ENCODE results near the gene CSNK2A1.

CSNK2A1 gene

DNA sequence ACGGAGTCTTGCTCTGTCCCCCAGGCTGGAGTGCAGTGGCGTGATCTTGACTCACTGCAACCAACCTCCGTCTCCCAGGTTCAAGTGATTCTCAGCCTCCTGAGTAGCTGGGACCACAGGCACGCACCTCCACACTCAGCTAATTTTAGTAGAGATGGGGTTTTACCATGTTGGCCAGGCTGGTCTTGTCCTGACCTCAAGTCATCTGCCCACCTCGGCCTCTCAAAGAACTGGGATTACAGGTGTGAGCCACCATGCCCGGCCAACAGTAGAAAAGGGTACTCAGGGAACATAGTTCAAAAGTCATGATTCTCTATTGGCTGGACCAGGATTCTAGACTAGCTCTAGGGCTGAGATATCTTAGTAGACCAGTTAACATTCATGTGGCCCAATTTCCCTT lies 5.6 kb downstream of the CSNK2A1 start:
- Histone ChIP-seq H3K27ac (ENCODE audit: low read depth, low read length) (no peak overlapping the region), H3K9ac (ENCODE audit: low read length in 5 of 5) (no peak overlapping the region), H3K4me3 (ENCODE audit: low read depth in 1 of 5, low read length in 5 of 5) (no peak overlapping the region), H3K36me3 (ENCODE audit: control insufficient read depth in 5 of 5, insufficient read depth in 5 of 5, low read length in 5 of 5) (no peaks in the 10 kb centered on the region), H3K9me3 (ENCODE audit: control insufficient read depth in 5 of 5, low read length in 5 of 5) (no peaks in the 10 kb centered on the region), H3K4me1 (ENCODE audit: control insufficient read depth in 5 of 5, insufficient read depth in 5 of 5, low read length in 5 of 5) (peaks cover 12 to 64% (median 53%) of the 10 kb centered on the region in 5 donors), H3K27me3 (ENCODE audit: control insufficient read depth in 5 of 5, insufficient read depth in 4 of 5, low read length in 5 of 5) (no peaks in the 10 kb centered on the region)

- H3K9me3 ChIP-seq (ENCODE audit: control insufficient read depth in 5 of 5, low read length in 5 of 5), result no peaks in the 10 kb centered on the region
- no peak overlapping the region for H3K27ac ChIP-seq (ENCODE audit: low read depth, low read length)
- no peaks in the 10 kb centered on the region for H3K27me3 ChIP-seq (ENCODE audit: control insufficient read depth in 5 of 5, insufficient read depth in 4 of 5, low read length in 5 of 5)
- H3K36me3 ChIP-seq (ENCODE audit: control insufficient read depth in 5 of 5, insufficient read depth in 5 of 5, low read length in 5 of 5), result no peaks in the 10 kb centered on the region
- H3K4me1 ChIP-seq (ENCODE audit: control insufficient read depth in 5 of 5, insufficient read depth in 5 of 5, low read length in 5 of 5), result peaks cover 9 to 49% (median 38%) of the 10 kb centered on the region in 5 donors
- peak overlapping the region in 1 of 5 donors; percentile 19 for H3K4me3 ChIP-seq (ENCODE audit: low read depth in 1 of 5, low read length in 5 of 5)
- peak overlapping the region in 2 of 5 donors; percentile 28 to 30 for H3K9ac ChIP-seq (ENCODE audit: low read length in 5 of 5)
These were observed 7.1 kb downstream of the CSNK2A1 start for GRCh38 chr20:536426-537010.

- Histone ChIP-seq H3K4me1 (ENCODE audit: control insufficient read depth in 5 of 5, insufficient read depth in 5 of 5, low read length in 5 of 5) (peaks cover 9 to 44% (median 33%) of the 10 kb centered on the region in 5 donors), H3K27ac (ENCODE audit: low read depth, low read length) (no peak overlapping the region)
These were observed 7.6 kb downstream of the CSNK2A1 start for GRCh38 chr20:535958-536357.

GRCh38 chr20:533526-533925 lies 10.1 kb downstream of the CSNK2A1 start:
- H3K4me3 ChIP-seq (ENCODE audit: low read depth in 1 of 5, low read length in 5 of 5), result no peak overlapping the region
- no peaks in the 10 kb centered on the region for H3K27me3 ChIP-seq (ENCODE audit: control insufficient read depth in 5 of 5, insufficient read depth in 4 of 5, low read length in 5 of 5)
- H3K9me3 ChIP-seq (ENCODE audit: control insufficient read depth in 5 of 5, low read length in 5 of 5), result no peaks in the 10 kb centered on the region
- no peak overlapping the region for H3K27ac ChIP-seq (ENCODE audit: low read depth, low read length)
- no peak overlapping the region for H3K9ac ChIP-seq (ENCODE audit: low read length in 5 of 5)
- peaks cover 3 to 26% (median 15%) of the 10 kb centered on the region in 5 donors for H3K4me1 ChIP-seq (ENCODE audit: control insufficient read depth in 5 of 5, insufficient read depth in 5 of 5, low read length in 5 of 5)
- peaks cover 0 to 6% (median 0%) of the 10 kb centered on the region in 5 donors for H3K36me3 ChIP-seq (ENCODE audit: control insufficient read depth in 5 of 5, insufficient read depth in 5 of 5, low read length in 5 of 5)

More at GRCh38 chr20:535958-536357, 7.6 kb downstream of the CSNK2A1 start:
- no peaks in the 10 kb centered on the region for H3K36me3 ChIP-seq (ENCODE audit: control insufficient read depth in 5 of 5, insufficient read depth in 5 of 5, low read length in 5 of 5)
- H3K4me3 ChIP-seq (ENCODE audit: low read depth in 1 of 5, low read length in 5 of 5), result peak overlapping the region in 1 of 5 donors; percentile 19
- no peaks in the 10 kb centered on the region for H3K9me3 ChIP-seq (ENCODE audit: control insufficient read depth in 5 of 5, low read length in 5 of 5)
- H3K27me3 ChIP-seq (ENCODE audit: control insufficient read depth in 5 of 5, insufficient read depth in 4 of 5, low read length in 5 of 5), result no peaks in the 10 kb centered on the region
- peak overlapping the region in 1 of 5 donors; percentile 30 for H3K9ac ChIP-seq (ENCODE audit: low read length in 5 of 5)

DNA sequence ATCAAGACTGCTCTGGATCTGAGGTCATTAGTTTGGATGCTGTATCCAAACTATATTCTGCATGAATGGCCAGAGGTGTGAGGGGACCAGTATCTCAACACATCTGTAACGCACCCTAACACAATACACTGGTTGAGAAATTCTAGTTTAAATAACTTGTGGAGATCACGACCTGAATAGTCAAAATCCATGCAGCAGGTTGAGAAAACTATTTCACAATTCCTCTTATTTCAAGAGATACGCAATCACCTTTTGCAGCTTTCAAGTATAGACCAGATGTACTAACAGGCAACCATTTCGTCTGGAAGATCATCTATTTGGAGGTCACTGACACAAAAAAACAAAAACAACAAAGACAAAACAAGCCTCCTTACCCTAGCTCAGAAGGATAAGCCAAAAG lies 11.1 kb downstream of the CSNK2A1 start:
- H3K27me3 ChIP-seq (ENCODE audit: control insufficient read depth in 5 of 5, insufficient read depth in 4 of 5, low read length in 5 of 5), result no peaks in the 10 kb centered on the region
- H3K36me3 ChIP-seq (ENCODE audit: control insufficient read depth in 5 of 5, insufficient read depth in 5 of 5, low read length in 5 of 5), result peaks cover 0 to 10% (median 1%) of the 10 kb centered on the region in 5 donors
- no peak overlapping the region for H3K27ac ChIP-seq (ENCODE audit: low read depth, low read length)
- peaks cover 3 to 26% (median 15%) of the 10 kb centered on the region in 5 donors for H3K4me1 ChIP-seq (ENCODE audit: control insufficient read depth in 5 of 5, insufficient read depth in 5 of 5, low read length in 5 of 5)
- no peak overlapping the region for H3K9ac ChIP-seq (ENCODE audit: low read length in 5 of 5)
- peaks cover 0 to 3% (median 1%) of the 10 kb centered on the region in 5 donors for H3K9me3 ChIP-seq (ENCODE audit: control insufficient read depth in 5 of 5, low read length in 5 of 5)
- no peak overlapping the region for H3K4me3 ChIP-seq (ENCODE audit: low read depth in 1 of 5, low read length in 5 of 5)

DNA sequence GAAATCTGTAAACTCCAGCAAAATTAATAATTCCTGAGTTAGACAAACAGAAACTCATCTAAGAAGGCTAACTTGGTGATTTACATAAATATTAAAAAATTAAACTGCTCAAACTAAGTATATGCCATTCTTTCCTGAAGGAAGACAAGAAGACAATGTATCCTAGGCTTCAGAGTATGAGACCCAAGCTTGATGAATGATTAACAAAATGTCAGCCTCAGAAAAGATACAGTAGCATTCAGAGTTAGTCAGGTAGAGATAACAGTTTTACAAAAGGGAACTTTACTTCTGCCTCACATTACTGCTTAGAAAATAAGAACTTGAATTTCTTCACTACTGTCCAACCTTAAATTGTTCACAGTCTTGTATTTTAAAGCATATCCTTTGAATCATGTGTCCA lies 12.0 kb downstream of the CSNK2A1 start:
- Histone ChIP-seq H3K36me3 (ENCODE audit: control insufficient read depth in 5 of 5, insufficient read depth in 5 of 5, low read length in 5 of 5) (peaks cover 3 to 17% (median 6%) of the 10 kb centered on the region in 5 donors), H3K27ac (ENCODE audit: low read depth, low read length) (no peak overlapping the region), H3K27me3 (ENCODE audit: control insufficient read depth in 5 of 5, insufficient read depth in 4 of 5, low read length in 5 of 5) (no peaks in the 10 kb centered on the region), H3K9me3 (ENCODE audit: control insufficient read depth in 5 of 5, low read length in 5 of 5) (peaks cover 0 to 12% (median 8%) of the 10 kb centered on the region in 5 donors), H3K9ac (ENCODE audit: low read length in 5 of 5) (no peak overlapping the region), H3K4me1 (ENCODE audit: control insufficient read depth in 5 of 5, insufficient read depth in 5 of 5, low read length in 5 of 5) (peaks cover 3 to 19% (median 12%) of the 10 kb centered on the region in 5 donors), H3K4me3 (ENCODE audit: low read depth in 1 of 5, low read length in 5 of 5) (no peak overlapping the region)

- Histone ChIP-seq H3K27me3 (ENCODE audit: control insufficient read depth in 5 of 5, insufficient read depth in 4 of 5, low read length in 5 of 5) (no peaks in the 10 kb centered on the region), H3K9me3 (ENCODE audit: control insufficient read depth in 5 of 5, low read length in 5 of 5) (peaks cover 0 to 12% (median 8%) of the 10 kb centered on the region in 5 donors), H3K9ac (ENCODE audit: low read length in 5 of 5) (no peak overlapping the region), H3K4me1 (ENCODE audit: control insufficient read depth in 5 of 5, insufficient read depth in 5 of 5, low read length in 5 of 5) (peaks cover 0 to 7% (median 0%) of the 10 kb centered on the region in 5 donors), H3K36me3 (ENCODE audit: control insufficient read depth in 5 of 5, insufficient read depth in 5 of 5, low read length in 5 of 5) (peaks cover 6 to 24% (median 8%) of the 10 kb centered on the region in 5 donors), H3K4me3 (ENCODE audit: low read depth in 1 of 5, low read length in 5 of 5) (no peak overlapping the region), H3K27ac (ENCODE audit: low read depth, low read length) (no peak overlapping the region)
These were observed 13.3 kb downstream of the CSNK2A1 start for GRCh38 chr20:530321-530720.

DNA sequence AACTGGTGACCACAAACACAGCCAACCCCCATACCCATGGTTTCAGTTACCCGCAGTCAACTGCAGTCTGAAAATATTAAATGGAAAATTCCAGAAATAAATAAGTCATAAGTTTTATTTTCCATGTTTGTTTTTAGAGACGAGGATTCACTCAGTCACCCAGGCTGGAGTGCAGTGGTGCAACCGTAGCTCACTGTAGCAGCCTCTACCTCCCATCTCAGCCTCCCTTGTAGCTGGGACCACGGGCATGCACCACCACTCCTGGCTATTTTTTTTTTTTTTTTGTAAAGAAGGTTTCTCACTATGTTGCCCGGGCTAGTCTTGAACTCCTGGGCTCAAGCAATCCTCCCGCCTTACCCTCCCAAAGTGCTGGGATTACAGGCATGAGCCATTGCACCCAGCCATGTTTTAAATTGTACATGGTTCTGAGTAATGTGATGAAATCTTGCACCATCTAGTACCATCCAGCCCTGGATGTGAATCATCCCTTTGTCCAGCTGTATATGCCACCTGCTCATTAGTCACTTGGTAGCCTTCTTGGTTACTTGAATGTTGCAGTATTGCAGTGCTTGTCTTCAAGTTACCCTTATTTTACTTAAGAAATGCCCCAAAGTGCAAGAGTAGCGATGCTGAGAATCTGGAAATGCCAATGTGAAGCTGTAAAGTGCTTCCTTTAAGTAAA lies 14.5 kb downstream of the CSNK2A1 start:
- H3K27ac ChIP-seq (ENCODE audit: low read depth, low read length), result no peak overlapping the region

GRCh38 chr20:527571-527886 lies 16.1 kb downstream of the CSNK2A1 start:
- Histone ChIP-seq H3K4me3 (ENCODE audit: low read depth in 1 of 5, low read length in 5 of 5) (no peak overlapping the region), H3K4me1 (ENCODE audit: control insufficient read depth in 5 of 5, insufficient read depth in 5 of 5, low read length in 5 of 5) (no peaks in the 10 kb centered on the region), H3K9me3 (ENCODE audit: control insufficient read depth in 5 of 5, low read length in 5 of 5) (peaks cover 0 to 12% (median 8%) of the 10 kb centered on the region in 5 donors), H3K9ac (ENCODE audit: low read length in 5 of 5) (no peak overlapping the region), H3K27ac (ENCODE audit: low read depth, low read length) (no peak overlapping the region), H3K36me3 (ENCODE audit: control insufficient read depth in 5 of 5, insufficient read depth in 5 of 5, low read length in 5 of 5) (peaks cover 6 to 41% (median 11%) of the 10 kb centered on the region in 5 donors), H3K27me3 (ENCODE audit: control insufficient read depth in 5 of 5, insufficient read depth in 4 of 5, low read length in 5 of 5) (no peaks in the 10 kb centered on the region)

More for the DNA sequence above, 14.5 kb downstream of the CSNK2A1 start:
- Histone ChIP-seq H3K4me1 (ENCODE audit: control insufficient read depth in 5 of 5, insufficient read depth in 5 of 5, low read length in 5 of 5) (peaks cover 0 to 7% (median 0%) of the 10 kb centered on the region in 5 donors), H3K9me3 (ENCODE audit: control insufficient read depth in 5 of 5, low read length in 5 of 5) (peaks cover 0 to 12% (median 8%) of the 10 kb centered on the region in 5 donors), H3K9ac (ENCODE audit: low read length in 5 of 5) (no peak overlapping the region), H3K4me3 (ENCODE audit: low read depth in 1 of 5, low read length in 5 of 5) (no peak overlapping the region), H3K36me3 (ENCODE audit: control insufficient read depth in 5 of 5, insufficient read depth in 5 of 5, low read length in 5 of 5) (peaks cover 6 to 29% (median 8%) of the 10 kb centered on the region in 5 donors), H3K27me3 (ENCODE audit: control insufficient read depth in 5 of 5, insufficient read depth in 4 of 5, low read length in 5 of 5) (no peaks in the 10 kb centered on the region)

DNA sequence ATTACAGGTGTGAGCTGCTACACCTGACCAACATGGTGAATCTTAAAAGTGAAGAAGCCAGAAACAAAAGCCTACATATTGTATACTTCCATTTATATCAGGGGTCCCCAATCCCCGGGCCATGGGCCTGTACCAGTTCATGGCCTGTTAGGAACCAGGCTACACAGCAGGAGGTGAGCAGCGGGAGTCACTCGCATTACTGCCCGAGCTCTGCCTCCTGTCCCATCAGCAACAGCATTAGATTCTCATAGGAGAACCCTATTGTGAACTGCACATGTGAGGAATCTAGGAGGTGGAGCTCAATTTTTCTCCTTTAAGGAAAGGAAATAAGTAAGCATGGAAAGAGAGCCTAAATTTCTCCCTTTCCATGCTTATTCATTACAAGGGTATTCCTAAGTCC lies 21.7 kb downstream of the CSNK2A1 start:
- Histone ChIP-seq H3K9me3 (ENCODE audit: control insufficient read depth in 5 of 5, low read length in 5 of 5) (peaks cover 0 to 8% (median 2%) of the 10 kb centered on the region in 5 donors), H3K27ac (ENCODE audit: low read depth, low read length) (no peak overlapping the region), H3K4me1 (ENCODE audit: control insufficient read depth in 5 of 5, insufficient read depth in 5 of 5, low read length in 5 of 5) (no peaks in the 10 kb centered on the region), H3K27me3 (ENCODE audit: control insufficient read depth in 5 of 5, insufficient read depth in 4 of 5, low read length in 5 of 5) (no peaks in the 10 kb centered on the region), H3K36me3 (ENCODE audit: control insufficient read depth in 5 of 5, insufficient read depth in 5 of 5, low read length in 5 of 5) (peaks cover 4 to 26% (median 8%) of the 10 kb centered on the region in 5 donors), H3K9ac (ENCODE audit: low read length in 5 of 5) (no peak overlapping the region), H3K4me3 (ENCODE audit: low read depth in 1 of 5, low read length in 5 of 5) (no peak overlapping the region)

All from subcutaneous abdominal adipose tissue (tissue), 5 donors.